GM19397 (cell line): ENCODE measurements around the gene RELN.
"Not testable (repeated sequence)": the region's sequence is repeated elsewhere in the genome, so short reads cannot be mapped to it uniquely, and the experiment has no call there.

Experiments used
- ATAC-seq: cut with Tn5 transposase; IDR thresholded peaks from one replicate; pipeline ENCODE4 v1.9.1; 2021; ENCODE audit warnings: mild to moderate bottlenecking, moderate library complexity; ENCODE audit not compliant: unreplicated experiment

RELN gene

GRCh38 chr7:103905997-103906396 is 83.5 kb downstream of the RELN start:
- ATAC-seq, result no peak

DNA sequence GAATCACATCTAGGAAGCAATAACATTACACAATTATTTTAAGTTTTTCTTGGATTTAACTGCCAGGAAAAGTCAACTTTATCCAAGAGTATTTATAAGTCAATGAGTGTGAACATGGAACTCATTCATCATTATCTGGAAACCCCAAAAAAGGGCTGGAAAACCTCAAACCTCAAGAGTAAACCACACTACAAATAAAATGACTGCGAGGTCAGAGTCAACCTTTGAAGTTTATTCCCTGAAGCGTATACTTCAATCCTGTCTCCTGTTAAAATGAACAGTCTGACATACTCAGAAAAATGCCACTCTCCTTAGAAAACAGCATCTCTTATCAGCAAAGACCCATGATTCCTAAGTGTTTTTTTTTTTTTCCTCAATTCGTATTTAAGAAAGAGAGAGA is 86.5 kb downstream of the RELN start:
- no peak for ATAC-seq

DNA sequence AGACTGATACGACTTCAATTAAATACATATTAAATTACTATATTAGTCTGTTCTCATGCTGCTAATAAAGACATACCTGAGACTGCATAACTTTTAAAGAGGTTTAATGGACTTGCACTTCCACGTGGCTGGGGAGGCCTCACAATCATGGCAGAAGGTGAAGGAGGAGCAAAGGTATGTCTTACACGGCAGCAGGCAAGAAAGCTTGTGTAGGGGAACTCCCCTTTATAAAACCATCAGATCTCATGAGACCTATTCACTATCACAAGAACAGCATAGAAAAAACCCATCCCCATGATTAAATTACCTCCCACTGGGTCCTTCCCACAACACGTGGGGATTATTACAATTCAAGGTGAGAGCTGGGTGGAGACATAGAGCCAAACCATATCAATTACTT is 92.6 kb downstream of the RELN start:
- ATAC-seq, result not testable (repeated sequence)

DNA sequence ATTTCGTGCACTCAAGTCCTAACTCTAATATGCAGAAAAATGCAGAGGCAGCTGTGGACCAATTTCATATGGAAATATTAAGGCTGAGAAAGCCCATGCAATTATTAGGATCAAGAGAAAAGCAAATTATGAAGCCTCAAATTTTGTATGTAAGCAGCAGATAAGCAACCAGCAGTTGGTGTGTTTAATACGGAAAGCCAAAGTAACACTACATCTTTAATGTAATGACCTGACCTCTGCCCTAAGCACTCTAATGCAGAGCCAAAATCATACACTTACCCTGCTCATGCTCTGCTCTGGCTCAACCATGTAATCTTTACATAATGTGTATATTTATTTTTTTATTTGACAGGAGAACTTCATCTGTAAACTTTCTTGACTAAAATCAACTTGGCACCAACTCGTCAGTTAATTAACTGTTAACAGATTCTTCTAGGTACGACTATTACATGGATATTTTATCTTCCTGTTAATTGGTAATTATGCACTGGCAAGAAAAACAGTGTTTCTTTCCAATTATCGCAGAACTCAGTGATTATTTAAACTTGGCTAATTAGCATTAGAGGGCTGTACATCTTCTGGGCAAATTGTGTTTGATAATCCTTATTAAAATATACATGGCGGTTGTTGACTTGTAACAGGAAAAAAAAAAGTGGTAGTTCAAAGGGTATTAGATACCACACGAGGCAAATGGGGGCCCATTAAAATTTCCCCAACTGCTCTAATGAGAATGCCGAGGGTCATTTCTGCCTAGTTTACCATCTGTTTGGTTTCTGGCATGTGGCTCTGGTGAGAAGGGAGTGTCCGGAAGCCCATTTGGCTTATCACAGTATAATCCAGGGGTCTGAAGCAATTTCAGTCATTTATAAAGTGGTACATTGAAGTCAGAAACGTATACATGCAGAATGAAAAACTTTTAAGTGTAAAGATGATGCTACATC is 94.5 kb downstream of the RELN start:
- no peak for ATAC-seq

GRCh38 chr7:103893350-103893749 is 96.1 kb downstream of the RELN start:
- ATAC-seq, result no peak

GRCh38 chr7:103889451-103889850 is 100.0 kb downstream of the RELN start:
- ATAC-seq, result no peak

DNA sequence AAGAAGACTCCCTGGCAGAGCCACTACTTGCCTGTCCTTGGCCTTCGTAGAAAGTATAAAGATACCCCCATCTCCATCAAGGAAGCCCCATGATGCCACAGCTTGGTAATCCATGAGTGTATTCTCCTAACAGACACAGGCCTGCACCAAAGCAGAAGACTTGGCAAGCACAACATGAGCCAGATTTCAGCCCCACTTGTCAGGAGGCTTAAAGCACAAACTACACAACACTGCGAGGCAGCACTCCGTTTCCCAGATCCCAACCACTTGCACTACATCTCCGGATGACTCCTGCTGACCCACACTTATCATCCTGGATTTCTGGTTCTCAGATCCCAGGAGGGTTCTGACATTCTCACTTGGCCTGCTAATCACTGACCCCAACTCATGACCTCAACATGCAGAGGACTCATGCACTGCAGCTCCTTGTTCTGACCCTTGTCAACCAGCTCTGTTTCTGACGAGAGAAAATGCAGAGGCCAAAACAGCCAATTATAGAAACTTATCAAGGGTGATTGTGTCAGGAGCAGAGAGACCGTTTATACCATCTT is 100.8 kb downstream of the RELN start:
- ATAC-seq, result no peak

DNA sequence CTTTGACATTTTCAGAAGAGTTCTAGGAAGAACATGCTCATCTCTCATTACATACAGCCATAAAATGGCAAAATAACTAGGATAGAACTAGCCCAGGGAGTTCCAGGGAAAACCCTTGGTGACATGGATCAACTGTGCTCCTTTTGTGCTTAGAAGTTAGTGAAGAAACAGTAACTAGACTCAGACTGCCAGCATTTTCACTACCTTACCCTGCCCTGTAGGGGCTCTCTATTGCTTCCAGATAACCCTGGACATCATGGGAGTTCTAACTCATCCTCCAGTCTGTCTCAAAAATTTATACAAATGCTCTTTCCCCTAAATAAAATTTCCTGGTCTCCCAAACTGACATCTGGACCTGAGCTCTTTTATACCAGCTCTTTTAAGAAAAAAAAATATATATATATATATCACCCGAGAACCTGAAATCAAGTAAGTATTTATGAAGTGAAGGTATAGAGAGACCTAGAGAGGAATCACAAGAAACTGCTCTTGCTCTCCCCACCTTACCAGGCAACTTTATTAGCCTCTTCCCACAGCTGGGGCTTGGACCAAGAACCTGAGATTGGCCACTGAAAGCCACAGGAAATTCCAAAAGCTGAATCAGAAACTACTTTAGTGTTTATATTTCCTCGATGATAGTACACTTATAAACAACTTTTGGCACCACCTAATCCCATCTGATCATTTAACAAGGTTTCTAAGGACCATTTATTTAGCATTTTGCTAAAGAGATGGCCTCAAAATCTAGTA is 101.4 kb downstream of the RELN start:
- ATAC-seq, result no peak

DNA sequence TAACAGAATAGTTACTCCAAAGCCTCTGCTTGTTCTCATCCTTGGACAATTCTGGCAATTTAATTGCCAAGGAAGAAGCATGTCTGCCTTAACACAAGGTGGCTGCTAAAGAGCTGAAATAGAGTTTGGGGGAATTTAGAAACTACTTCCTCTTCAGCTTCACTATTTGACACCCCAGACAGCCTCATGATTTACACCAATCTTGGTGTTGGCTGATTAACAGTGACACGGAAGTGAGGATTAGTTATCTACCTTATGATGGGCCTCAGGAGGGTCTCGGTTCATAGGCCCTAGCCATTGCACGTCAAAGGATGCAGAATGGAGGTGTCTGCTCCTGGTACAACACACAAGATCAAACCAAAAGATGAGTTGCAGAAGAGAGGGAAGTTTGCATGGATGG is 102.4 kb downstream of the RELN start:
- ATAC-seq, result no peak

DNA sequence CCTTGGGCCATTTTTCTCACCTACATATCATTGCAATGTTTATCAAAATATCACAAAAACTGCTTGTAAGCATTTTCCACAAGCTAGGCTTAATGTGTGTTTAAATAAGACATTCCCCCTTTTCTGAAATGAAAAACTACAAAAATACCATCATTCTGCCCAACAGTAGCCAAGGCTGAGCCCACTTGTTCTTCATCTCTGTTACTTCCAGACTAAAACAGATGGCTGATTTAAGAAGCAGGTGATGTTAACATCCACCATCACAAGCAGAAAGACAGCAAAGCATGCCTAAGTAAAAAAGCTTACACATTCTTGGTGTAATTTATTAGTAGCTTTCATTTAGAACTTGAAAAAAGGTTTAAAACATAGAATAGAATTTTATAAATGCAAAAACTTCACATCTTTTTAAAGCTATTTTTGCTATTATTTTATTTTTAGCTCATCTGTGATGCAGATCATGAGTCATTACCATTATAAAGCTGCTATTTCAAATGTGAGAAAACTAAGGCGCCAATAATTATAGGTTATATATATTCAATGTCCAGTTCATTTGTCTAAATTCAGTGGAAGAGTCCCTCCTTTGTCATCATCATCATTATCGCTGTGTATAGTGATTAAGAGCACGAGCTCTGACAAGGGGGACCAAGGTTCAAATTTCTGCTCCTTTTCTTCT is 109.4 kb downstream of the RELN start:
- ATAC-seq, result no peak

DNA sequence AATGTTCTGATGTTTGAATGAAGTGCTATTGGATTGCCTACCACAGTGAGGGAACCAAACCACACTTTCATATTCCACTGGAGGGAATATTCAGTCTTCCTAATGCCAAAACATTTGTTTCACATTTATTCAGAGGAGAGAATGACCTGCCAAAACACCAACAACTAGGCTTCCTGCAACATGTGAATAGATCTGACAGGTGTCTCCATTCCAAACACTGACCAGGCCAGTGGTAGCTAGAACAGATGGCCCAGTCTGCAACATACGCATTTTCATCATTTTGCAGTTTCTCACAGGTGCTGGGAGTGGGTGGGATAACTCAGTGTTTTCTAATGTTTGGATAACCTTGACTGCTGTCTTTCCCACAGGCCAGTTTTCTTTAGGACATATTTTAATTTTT is 110.0 kb downstream of the RELN start:
- ATAC-seq, result no peak

DNA sequence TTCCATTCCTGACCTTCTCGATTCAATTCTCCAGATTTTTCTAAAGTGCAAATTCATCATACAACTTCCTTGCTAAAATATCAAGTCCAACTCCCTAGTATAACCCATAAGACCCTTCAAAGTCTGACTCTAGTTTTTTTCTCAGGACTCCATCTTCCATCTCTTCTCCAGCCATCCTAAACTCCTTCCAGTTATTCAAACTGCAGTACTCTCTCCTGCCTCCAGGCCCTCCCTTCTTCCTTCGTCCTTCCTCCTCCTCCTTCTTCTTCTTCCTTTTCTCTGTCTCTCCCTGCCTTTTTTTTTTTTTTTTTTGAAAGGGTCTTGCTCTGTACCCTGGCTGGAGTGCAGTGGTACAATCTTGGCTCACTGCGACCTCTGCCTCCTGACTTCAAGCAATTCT is 111.9 kb downstream of the RELN start:
- ATAC-seq, result no peak

GRCh38 chr7:103875718-103876117 is 113.7 kb downstream of the RELN start:
- ATAC-seq, result no peak

DNA sequence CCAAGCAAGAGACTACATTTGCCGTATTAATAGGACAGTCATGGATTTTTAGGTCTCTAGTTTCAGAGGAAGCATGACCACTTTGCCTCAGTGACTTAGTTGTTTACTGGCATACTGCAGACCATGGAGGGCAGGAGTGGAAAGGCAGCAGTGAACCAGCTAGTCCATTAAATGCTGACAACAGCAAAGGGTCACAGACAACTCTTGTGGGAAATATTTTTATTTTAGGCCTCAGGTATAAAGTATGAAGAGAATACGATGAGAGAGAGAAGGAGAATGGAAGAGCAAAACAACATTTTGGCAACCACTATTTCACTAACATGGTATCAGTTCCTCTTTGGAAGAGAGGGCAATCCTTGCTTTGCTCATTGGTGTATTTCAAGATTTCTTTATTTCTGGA is 118.0 kb downstream of the RELN start:
- no peak for ATAC-seq

GRCh38 chr7:103870664-103871063 is 118.8 kb downstream of the RELN start:
- no peak for ATAC-seq

DNA sequence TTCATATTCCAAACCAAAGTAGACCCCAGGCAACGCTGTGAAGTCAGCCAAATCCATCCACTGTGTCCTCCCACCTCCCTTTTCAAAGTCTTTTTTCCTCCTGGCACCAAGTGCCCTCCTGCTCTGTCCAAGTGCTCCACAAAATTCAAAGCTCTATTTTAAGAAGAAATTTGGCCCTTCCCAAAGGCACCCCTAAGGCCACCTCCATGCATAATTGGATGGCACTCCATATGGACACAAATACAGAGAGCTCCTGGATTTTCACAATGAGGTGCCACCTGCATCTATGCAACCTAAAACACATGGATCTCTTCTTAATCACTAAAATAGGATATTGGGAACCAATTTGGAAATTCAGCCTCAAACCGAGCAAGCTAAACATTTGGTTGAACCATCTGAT is 121.6 kb downstream of the RELN start:
- ATAC-seq, result no peak

DNA sequence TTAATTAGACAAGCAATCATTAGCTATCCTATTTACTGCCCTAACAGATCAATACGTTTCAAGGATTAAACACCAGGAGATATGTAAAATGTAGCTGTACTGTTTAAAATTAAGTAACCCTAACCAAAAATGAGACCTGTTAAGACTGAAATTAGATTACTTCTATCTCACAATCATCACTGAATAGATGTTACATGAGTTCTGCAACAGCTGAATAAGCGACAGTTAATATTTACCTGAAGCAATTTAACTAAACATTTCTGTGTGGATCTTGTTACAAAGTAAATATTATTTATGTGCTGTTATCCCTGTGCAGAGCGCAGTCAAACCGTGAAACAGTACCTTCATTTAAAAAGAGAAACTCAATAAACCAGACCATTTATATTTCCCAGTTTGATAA is 122.5 kb downstream of the RELN start:
- ATAC-seq, result no peak

DNA sequence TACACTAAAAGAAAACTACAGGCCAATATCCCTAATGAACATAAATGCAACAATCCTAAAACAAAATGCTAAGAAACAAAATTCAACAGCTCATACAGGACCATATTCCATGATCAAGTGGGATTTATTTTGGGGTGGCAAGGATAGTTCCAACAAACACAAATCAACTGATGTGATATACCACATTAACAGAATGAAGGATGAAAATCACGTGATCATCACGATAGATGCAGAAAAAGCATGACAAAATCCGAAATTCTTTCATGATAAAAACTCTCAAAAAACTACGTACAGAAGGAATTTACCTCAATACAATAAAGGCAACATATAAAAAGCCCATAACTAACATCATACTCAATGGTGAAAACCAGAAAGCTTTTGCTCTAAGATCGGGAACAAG is 124.0 kb downstream of the RELN start:
- no peak for ATAC-seq

DNA sequence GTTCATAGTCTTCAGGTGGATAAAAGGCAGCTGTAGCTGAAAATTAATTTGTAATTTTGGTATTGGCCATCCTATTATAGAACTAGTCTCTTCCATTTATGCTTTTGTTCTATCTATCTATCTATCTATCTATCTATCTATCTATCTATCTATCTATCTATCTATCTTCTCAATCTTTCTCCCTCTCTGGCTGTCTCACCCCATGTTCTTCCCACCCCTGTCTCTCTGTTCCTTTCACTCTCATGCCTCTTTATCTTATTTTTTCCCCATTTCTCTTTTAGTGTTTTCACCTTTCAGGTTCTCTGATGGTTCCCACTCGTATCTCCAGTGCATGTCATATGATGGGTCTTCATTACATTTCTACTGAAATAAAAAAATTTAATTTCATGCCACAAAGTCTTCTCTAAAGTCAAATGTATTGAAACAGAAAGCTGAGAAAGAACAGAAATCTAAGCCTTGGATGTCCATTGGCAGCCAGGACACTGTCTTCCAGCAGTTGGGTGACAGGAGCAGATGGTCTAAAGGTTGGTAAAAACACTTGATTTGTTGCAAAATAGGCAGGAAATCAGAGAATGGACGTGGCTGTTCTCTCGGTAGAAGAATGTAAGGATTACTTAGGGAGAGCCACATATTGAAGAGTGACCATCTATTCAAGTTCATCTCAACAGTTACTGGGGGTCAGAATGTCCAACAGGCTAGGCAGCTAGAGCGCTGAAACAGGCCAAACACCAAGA is 127.0 kb downstream of the RELN start:
- no peak for ATAC-seq

DNA sequence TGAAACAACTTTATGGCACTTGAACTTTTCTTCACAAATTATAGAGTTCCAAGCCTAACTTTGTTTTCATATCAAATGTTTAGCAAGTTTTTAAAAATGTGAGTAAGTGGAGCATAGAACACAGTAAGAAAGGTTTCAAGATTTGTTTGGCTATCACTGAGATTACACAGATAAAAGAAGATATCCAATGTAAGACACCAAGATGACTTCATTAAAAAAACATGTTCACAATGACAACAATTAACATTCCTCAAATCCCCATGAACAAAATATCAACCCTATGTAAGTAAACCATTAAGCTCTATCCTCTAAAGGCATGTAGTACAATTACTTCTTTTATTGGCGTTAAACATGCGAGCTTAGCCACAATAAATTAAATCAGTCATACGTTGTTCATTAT is 129.7 kb downstream of the RELN start:
- no peak for ATAC-seq

GRCh38 chr7:103857435-103857834 is 132.0 kb downstream of the RELN start:
- no peak for ATAC-seq
